Prostate gland (tissue), 2 donors: ENCODE results near the gene MSRB3.

Experiments
- CTCF ChIP-seq, 4 experiments: fragments of 200-600 bp in 2 of 4; fragments of 450-650 bp in 2 of 4; sonication (generic) in 2 of 4; IDR thresholded peaks; 1 replicate in 3 of 4; 2 replicates in 1 of 4; pipeline ENCODE4 v1.5.1; 2016 to 2019; ENCODE audit warnings: antibody characterized with exemption in 4 of 4, mild to moderate bottlenecking in 2 of 4, moderate library complexity in 2 of 4
- POLR2A ChIP-seq: fragments of 450-650 bp; IDR thresholded peaks from one replicate; pipeline ENCODE4 v1.6.1; 2016; ENCODE audit warnings: antibody characterized with exemption, mild to moderate bottlenecking

- TF ChIP-seq CTCF (IDR thresholded peaks at IDR 0.05) = no peak
- no peak for TF ChIP-seq POLR2A
Observed at GRCh38 chr12:65343230-65343629, 64.7 kb downstream of the MSRB3 start.
